Measurements from ENCODE around the gene SP8. TPM values are rescaled to one million over a fixed set of nuclear protein-coding genes. Genes with fewer than 3 reads are reported as not detected.
"Not testable (repeated sequence)": the region's sequence is repeated elsewhere in the genome, so short reads cannot be mapped to it uniquely, and the experiment has no call there.

The SP8 gene
- not detected for total RNA-seq
- long read RNA-seq, result 0 reads

DNA sequence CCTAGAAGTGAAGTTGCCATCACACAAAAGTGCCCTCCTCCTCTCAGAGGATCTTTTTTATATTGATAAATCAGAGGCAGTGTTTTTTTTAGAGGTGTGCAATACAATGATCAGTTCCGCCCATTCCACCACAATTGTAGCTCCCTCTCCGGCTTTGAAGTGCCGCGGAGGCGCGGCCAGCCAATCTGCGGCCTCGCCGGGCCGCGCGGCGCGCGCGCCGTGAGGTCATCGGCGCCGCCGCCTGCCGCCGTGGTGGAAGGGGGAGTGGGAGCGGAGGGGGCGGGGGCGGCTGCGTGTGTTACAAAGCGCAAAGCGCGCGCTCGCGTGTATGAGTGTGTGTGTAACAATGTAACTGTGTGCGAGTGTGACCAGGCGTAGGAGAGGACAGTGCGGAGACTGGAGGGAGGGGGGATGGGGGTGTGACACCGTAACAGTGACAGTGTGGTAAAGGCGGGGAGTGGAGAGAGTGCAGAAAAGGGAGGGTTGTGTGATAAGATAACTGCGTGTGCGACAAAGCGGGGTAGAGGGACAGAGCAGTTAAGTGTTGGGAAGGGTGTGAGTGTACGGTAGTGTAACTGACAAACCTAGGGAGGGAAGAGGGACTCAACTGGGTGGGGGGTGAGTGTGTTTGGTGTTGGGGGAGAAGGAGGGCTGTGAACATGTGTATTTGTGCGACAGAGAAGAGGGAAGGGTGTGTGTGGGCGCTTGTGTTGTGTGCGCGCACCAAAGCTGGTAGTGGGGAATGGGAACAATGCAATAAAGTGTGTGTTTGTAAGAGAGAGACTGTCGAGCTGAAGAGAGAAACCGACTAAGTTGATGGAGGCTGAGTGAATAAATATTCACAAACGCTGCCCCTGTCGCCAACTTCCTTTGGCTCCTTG, at the start of gene SP8:
TSS of gene SP8 (minus strand) at position 108 of the 881 bp plus-strand sequence. CDS start at position 20, 88 bp downstream.
- DNase-seq (ENCODE audit: low spot score), result no peak

DNA sequence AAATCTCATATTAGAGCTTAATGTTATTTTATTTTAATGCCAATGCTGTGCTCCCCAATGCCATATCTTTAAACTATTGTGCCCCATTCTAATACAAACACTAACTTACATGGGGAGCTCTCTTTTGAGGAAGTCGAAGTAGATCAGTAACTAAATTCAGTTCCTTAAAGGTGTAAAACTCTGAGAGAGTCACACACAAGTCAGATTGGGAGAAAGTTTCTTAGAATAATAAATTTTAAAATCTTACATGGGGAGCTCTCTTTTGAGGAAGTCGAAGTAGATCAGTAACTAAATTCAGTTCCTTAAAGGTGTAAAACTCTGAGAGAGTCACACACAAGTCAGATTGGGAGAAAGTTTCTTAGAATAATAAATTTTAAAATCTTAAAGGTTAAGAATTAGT, 49.7 kb upstream of the SP8 start:
- not testable (repeated sequence) for DNase-seq (ENCODE audit: low spot score)

GRCh38 chr7:20835111-20835750, 48.5 kb upstream of the SP8 start:
- no peak for DNase-seq (ENCODE audit: low spot score)

- DNase-seq (ENCODE audit: low spot score), result no peak
These were observed 48.0 kb upstream of the SP8 start for GRCh38 chr7:20834656-20835055.

- DNase-seq (ENCODE audit: low spot score), result no peak
These were observed 45.3 kb upstream of the SP8 start for GRCh38 chr7:20831956-20832355.

GRCh38 chr7:20831451-20831850, 44.8 kb upstream of the SP8 start:
- no peak for DNase-seq (ENCODE audit: low spot score)

DNA sequence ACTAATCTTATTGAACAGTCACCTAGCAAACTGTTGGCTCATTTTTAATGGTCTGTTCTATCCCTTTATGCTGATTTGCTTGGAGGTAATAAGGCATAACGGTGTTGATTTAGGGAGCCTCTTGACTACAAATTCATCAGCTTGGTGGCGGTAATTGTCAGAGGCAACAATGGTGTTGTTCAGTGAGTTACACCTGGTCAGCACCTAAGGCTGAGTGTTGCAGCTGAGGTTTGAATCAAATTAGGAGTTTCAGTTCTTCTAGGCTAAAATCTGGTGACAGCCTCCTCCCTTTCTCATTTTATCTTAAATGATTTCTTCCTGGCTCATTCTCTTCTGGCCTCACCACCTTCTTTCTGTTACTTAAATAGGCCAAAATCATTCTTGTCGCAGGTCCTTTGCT, 42.3 kb upstream of the SP8 start:
- no peak for DNase-seq (ENCODE audit: low spot score)

DNA sequence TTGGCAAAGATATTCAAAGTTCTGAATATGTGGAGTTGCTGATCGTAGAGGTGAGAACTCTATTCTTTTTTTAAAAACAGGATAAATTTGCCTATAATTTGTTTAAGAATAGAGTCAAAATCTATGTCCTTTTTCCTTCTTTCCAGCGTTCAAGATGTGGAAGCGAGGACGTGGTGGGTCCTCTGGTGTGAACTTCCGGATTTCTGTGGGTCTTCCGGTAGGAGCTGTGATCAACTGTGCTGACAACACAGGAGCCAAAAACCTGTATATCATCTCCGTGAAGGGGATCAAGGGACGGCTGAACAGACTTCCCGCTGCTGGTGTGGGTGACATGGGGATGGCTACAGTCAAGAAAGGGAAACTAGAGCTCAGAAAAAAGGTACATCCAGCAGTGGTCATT, 40.5 kb upstream of the SP8 start:
- DNase-seq (ENCODE audit: low spot score), result no peak

DNA sequence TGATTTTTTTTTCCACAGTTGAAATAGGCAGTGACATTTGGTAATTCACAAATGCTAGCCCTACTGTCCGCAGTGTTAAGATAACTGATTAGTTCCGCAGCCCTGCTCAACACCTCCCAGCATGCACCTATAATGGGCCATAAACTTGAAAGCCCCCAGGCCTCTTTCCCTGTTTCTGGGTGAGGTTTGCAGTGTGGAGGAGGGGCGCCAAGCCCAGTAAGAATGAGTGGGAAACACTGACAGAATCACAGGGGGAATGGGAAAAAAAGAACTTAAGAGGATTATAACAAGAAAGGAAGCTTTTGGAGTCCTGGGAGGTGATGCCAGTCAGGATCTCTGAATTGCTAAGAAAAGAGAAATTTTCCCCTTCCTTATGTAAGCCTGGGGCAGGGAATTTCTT, 39.6 kb upstream of the SP8 start:
- no peak for DNase-seq (ENCODE audit: low spot score)

DNA sequence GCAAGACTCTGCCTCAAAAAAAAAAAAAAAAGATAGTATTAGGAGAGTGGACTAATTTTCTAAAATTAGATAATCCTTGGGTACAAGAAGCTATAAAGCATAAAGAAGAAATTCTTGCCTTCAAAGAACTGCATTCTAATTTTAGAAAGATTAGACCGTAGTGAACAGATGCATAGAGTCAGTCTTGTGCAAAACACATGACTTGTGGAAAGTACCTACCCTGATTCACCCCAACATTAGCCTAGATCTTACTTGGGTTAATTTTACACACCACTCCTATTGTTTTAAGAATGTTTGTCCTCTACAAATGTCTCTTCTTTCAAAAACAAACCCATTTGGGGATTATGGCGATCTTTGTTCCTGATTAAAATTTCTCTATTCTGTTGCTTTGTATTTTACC, 38.9 kb upstream of the SP8 start:
- no peak for DNase-seq (ENCODE audit: low spot score)

GRCh38 chr7:20821390-20821789, 34.7 kb upstream of the SP8 start:
- DNase-seq (ENCODE audit: low spot score), result not testable (repeated sequence)

GRCh38 chr7:20816372-20816959, 29.8 kb upstream of the SP8 start:
- DNase-seq (ENCODE audit: low spot score), result no peak

GRCh38 chr7:20804345-20804744, 17.7 kb upstream of the SP8 start:
- no peak for DNase-seq (ENCODE audit: low spot score)

DNA sequence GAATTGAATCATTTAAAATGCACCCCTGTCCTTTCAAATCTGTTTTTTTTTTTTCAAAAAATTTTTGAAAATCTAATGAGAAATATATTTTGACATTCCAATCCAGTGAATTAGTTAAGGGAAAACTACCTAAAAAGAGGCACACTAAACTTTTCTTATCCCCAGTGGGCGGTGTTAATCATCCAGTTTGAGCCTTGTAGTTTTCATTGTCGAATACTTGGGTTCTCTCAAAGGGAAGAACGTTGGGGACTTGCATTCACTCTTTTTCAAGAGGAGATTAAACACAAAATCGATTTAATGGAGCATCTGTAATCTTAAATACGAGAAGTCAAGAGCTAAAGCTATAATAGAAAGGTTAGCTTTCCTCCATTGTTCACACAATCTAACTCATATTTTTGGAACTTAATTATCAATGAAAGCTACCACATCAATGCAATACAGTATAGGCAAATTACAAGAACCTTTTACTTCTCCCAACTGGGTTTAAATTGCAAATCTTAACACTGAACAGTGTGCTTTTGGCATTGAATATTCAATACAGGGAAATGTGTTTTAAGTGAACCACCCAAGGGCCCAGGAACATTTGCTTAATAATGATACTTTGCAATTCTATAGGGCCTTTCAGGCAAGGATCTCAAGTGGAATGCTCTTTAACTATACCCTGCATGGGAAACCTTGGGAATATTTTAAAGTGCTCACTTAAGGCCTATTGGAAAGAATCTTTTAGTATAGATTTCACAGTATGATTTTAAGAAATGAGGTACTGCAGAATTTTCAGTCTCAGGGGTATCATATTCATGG, 13.1 kb upstream of the SP8 start:
- DNase-seq (ENCODE audit: low spot score), result no peak

DNA sequence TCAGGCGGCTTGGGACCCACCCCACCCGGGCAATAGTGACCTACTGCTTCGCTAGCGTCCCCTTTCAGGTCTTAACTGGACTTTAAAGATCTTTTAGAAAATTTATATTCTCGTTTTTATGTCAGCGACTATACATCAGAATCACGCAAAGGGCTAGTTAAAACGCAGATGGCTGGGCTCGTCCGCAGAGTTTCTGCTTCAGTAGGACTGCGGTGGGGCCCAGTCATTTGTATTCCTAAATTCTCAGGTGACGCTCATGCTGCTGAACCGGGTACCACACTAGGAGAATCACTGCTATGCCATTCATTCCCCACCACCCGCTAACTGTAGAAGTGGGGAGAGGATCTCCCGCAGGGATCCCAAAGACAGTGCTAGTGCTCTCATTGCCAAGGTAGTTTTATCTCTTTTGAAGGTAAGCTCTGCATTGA, 12.0 kb upstream of the SP8 start:
- DNase-seq (ENCODE audit: low spot score), result no peak

DNA sequence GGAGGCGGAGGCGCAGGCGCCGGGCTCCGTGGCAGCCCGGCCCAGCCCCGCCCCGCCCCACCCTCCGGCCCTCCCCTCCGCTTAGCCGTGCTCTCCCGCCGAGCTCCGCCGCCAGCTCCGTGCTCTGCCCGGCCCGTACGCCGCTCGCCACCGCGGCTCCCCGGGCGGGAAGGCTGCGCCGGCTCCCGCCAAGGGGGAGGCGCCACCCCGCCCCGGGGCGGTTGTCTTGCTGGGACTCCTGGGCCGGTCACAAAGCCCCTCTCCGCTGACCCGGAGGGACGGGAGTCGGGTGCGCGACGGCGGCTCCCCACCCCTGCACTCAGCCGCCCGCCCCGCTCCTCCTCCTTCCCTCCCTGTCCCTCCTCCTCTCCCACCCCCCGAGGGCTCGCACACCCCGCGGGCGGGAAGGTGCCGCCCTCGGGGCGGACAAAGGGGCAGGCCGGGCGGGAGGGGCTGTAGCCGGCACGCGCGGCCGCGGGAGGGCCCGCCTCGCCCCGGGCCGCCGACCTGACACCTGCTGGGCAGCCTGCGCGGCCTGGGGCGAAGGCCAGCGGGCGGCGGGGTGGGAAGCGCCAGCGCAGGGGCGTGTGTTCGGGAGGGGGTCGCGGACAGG, 11.5 kb upstream of the SP8 start:
- no peak for DNase-seq (ENCODE audit: low spot score)

GRCh38 chr7:20797462-20798080, 10.9 kb upstream of the SP8 start:
- DNase-seq (ENCODE audit: low spot score), result no peak

- no peak for DNase-seq (ENCODE audit: low spot score)
These were observed 10.4 kb upstream of the SP8 start for GRCh38 chr7:20797042-20797461.

DNA sequence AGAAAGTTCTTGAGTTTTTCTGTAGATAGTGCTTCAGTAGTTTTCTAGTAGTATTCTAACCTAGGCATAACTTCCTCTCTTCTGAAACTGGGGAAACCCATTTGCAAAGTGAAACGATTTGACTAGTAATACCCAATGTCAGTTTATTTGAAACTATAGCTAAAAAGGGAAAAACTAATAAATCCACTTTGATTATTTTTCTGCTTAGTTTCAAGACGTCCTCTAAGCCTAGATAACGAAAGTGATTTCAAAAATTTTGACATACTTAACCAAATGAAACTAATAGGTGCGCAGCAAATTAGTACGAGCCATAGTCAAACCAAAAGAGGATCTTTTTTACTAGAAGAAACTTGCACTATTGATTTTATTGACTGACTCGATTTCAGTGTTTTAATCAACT, 9.8 kb upstream of the SP8 start:
- DNase-seq (ENCODE audit: low spot score), result no peak

- DNase-seq (ENCODE audit: low spot score), result no peak
These were observed 9.2 kb upstream of the SP8 start for GRCh38 chr7:20795881-20796280.

DNA sequence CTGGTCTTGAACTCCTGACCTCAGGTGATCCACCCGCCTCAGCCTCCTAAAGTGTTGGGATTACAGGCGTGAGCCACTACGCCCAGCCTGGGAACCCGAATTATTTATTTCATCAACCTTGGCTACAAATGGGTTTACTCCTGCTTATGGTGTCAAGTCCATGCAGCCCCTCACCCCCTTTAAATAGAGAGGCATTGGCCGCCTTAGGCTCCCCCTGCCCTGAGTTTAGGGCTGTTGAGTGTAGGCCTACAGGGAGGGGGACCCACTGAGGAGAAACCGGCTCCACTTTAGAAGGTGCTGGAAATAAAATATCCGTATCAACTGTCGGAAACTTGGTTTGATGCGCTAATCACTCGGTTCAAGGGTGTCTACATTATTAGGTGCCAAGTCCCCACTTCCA, 8.7 kb upstream of the SP8 start:
- DNase-seq (ENCODE audit: low spot score), result no peak
